ENCODE data around the gene GNPTAB.
"Not testable (repeated sequence)": the region's sequence is repeated elsewhere in the genome, so short reads cannot be mapped to it uniquely, and the experiment has no call there.

The GNPTAB gene

GRCh38 chr12:101767537-101767936 lies 63.2 kb downstream of the GNPTAB start:
- no peak for DNase-seq

- DNase-seq: no peak
Observed at GRCh38 chr12:101764051-101764792, 66.5 kb downstream of the GNPTAB start.

- DNase-seq: no peak
Observed at GRCh38 chr12:101763246-101763931, 67.4 kb downstream of the GNPTAB start.

- DNase-seq: no peak
Observed at GRCh38 chr12:101761781-101762180, 69.0 kb downstream of the GNPTAB start.

- DNase-seq: no peak
Observed at GRCh38 chr12:101761350-101761749, 69.4 kb downstream of the GNPTAB start.

- no peak for DNase-seq
Observed at GRCh38 chr12:101759396-101760047, 71.2 kb downstream of the GNPTAB start.

GRCh38 chr12:101750152-101750551 lies 80.6 kb downstream of the GNPTAB start:
- DNase-seq: no peak

GRCh38 chr12:101749657-101750056 lies 81.1 kb downstream of the GNPTAB start:
- no peak for DNase-seq

- DNase-seq: no peak
Observed at GRCh38 chr12:101748907-101749306, 81.9 kb downstream of the GNPTAB start.

- DNase-seq: no peak
Observed at GRCh38 chr12:101747697-101748096, 83.1 kb downstream of the GNPTAB start.

GRCh38 chr12:101746661-101747060 lies 84.1 kb downstream of the GNPTAB start:
- DNase-seq: no peak

GRCh38 chr12:101746196-101746595 lies 84.6 kb downstream of the GNPTAB start:
- no peak for DNase-seq

- no peak for DNase-seq
Observed at GRCh38 chr12:101745481-101745880, 85.3 kb downstream of the GNPTAB start.

GRCh38 chr12:101743724-101744472 lies 86.9 kb downstream of the GNPTAB start:
- no peak for DNase-seq

- no peak for DNase-seq
Observed at GRCh38 chr12:101743242-101743641, 87.5 kb downstream of the GNPTAB start.

GRCh38 chr12:101740980-101741379 lies 89.8 kb downstream of the GNPTAB start:
- DNase-seq: no peak

- DNase-seq: no peak
Observed at GRCh38 chr12:101740566-101740965, 90.2 kb downstream of the GNPTAB start.

- no peak for DNase-seq
Observed at GRCh38 chr12:101738920-101739665, 91.7 kb downstream of the GNPTAB start, which contains the start of gene SYCP3. TSS of gene SYCP3 (minus strand) at chr12:101739462. CDS start at chr12:101737935, 1,527 bp downstream.

GRCh38 chr12:101737476-101737875 lies 93.3 kb downstream of the GNPTAB start:
- no peak for DNase-seq

GRCh38 chr12:101734482-101734881 lies 96.3 kb downstream of the GNPTAB start:
- DNase-seq: not testable (repeated sequence)

GRCh38 chr12:101733166-101733565 lies 97.6 kb downstream of the GNPTAB start:
- no peak for DNase-seq

- no peak for DNase-seq
Observed at GRCh38 chr12:101732318-101732717, 98.4 kb downstream of the GNPTAB start.

Data from activated gamma-delta T cell (primary cell).